ENCODE measurements around the gene SUPT3H. TPM values are rescaled to one million over a fixed set of nuclear protein-coding genes. Genes with fewer than 3 reads are reported as not detected.

The SUPT3H gene
- total RNA-seq, 1 experiment from 2014 or later: 12.7 TPM

GRCh38 chr6:44820759-44821158 lies 557.0 kb downstream of the SUPT3H start:
- intact Hi-C loops (cut with micrococcal nuclease): no loop called here
- H3K27me3 Mint-ChIP-seq (ENCODE audit: insufficient read depth, unreplicated experiment): no peaks in the 10 kb centered on the region
- no peaks in the 10 kb centered on the region for H3K9me3 Mint-ChIP-seq (ENCODE audit: unreplicated experiment)
- BruUV-seq (replicated peaks): no TSS peak
- no peaks in the 10 kb centered on the region for H3K36me3 Mint-ChIP-seq (ENCODE audit: insufficient read depth, unreplicated experiment)
- H3K4me1 Mint-ChIP-seq (ENCODE audit: insufficient read depth, unreplicated experiment): peaks cover 8% of the 10 kb centered on the region
- POLR2A ChIA-PET: no interaction called here
- DNase-seq (ENCODE audit: unreplicated experiment): no peak
- CTCF ChIA-PET: no interaction called here
- no peak overlapping the region for H3K4me3 Mint-ChIP-seq (ENCODE audit: unreplicated experiment)
- no peak for TF ChIP-seq CTCF (IDR thresholded peaks at IDR 0.05; ENCODE audit: unreplicated experiment)
- no peak overlapping the region for H3K27ac Mint-ChIP-seq (ENCODE audit: low read depth, unreplicated experiment)

GRCh38 chr6:44820321-44820720 lies 557.4 kb downstream of the SUPT3H start:
- no peaks in the 10 kb centered on the region for H3K36me3 Mint-ChIP-seq (ENCODE audit: insufficient read depth, unreplicated experiment)

DNA sequence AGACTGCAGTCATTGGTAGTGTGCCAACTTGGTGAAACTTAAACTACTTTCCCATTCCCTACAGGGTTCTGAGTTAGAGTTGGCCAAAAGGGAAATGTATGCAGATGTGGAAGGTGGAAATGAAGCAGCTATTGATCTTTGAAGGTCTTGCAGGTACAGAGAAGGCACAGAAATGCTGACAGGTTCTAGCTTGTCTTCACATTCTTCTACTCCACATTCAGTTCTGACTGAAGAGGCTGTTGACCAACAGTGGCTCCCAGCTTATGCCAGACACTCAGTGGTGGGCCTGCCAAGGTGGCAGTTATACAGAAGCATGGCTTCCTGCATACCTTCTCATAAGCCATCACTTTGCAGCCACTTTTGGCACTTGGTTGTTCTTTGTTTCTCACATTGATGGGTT lies 566.3 kb downstream of the SUPT3H start:
- no TSS peak for BruUV-seq (replicated peaks)
- intact Hi-C loops (cut with micrococcal nuclease): no loop called here
- Mint-ChIP-seq H3K4me3 (ENCODE audit: unreplicated experiment) (no peak overlapping the region), H3K27me3 (ENCODE audit: insufficient read depth, unreplicated experiment) (no peaks in the 10 kb centered on the region), H3K36me3 (ENCODE audit: insufficient read depth, unreplicated experiment) (no peaks in the 10 kb centered on the region), H3K9me3 (ENCODE audit: unreplicated experiment) (no peaks in the 10 kb centered on the region), H3K27ac (ENCODE audit: low read depth, unreplicated experiment) (no peak overlapping the region), H3K4me1 (ENCODE audit: insufficient read depth, unreplicated experiment) (no peaks in the 10 kb centered on the region)
- ChIA-PET POLR2A (interaction anchor here (0.7 kb wide), 1 partner anchor 41 kb away, joined by 3 read pairs; no protein-coding TSS in a partner anchor), CTCF (no interaction called here)
- no peak for DNase-seq (ENCODE audit: unreplicated experiment)
- no peak for TF ChIP-seq CTCF (IDR thresholded peaks at IDR 0.05; ENCODE audit: unreplicated experiment)

More at GRCh38 chr6:44820321-44820720, 557.4 kb downstream of the SUPT3H start:
- TF ChIP-seq CTCF (IDR thresholded peaks at IDR 0.05; ENCODE audit: unreplicated experiment): no peak
- Mint-ChIP-seq H3K27ac (ENCODE audit: low read depth, unreplicated experiment) (no peak overlapping the region), H3K9me3 (ENCODE audit: unreplicated experiment) (no peaks in the 10 kb centered on the region), H3K27me3 (ENCODE audit: insufficient read depth, unreplicated experiment) (no peaks in the 10 kb centered on the region), H3K4me3 (ENCODE audit: unreplicated experiment) (no peak overlapping the region), H3K4me1 (ENCODE audit: insufficient read depth, unreplicated experiment) (peaks cover 8% of the 10 kb centered on the region)
- DNase-seq (ENCODE audit: unreplicated experiment): peak; percentile 5
- ChIA-PET CTCF (no interaction called here), POLR2A (no interaction called here)
- no TSS peak for BruUV-seq (replicated peaks)
- intact Hi-C loops (cut with micrococcal nuclease): no loop called here

- CTCF ChIA-PET: interaction anchor here (0.6 kb wide), 1 partner anchor 9 kb away, joined by 3 read pairs; no protein-coding TSS in a partner anchor
- TF ChIP-seq CTCF (IDR thresholded peaks at IDR 0.05; ENCODE audit: unreplicated experiment): no peak
- no peak for DNase-seq (ENCODE audit: unreplicated experiment)
- Mint-ChIP-seq H3K27ac (ENCODE audit: low read depth, unreplicated experiment) (no peak overlapping the region), H3K4me1 (ENCODE audit: insufficient read depth, unreplicated experiment) (no peaks in the 10 kb centered on the region), H3K36me3 (ENCODE audit: insufficient read depth, unreplicated experiment) (no peaks in the 10 kb centered on the region), H3K4me3 (ENCODE audit: unreplicated experiment) (no peak overlapping the region), H3K27me3 (ENCODE audit: insufficient read depth, unreplicated experiment) (no peaks in the 10 kb centered on the region), H3K9me3 (ENCODE audit: unreplicated experiment) (no peaks in the 10 kb centered on the region)
- intact Hi-C loops (cut with micrococcal nuclease): no loop called here
- POLR2A ChIA-PET: no interaction called here
- BruUV-seq (replicated peaks): no TSS peak
These were observed 568.5 kb downstream of the SUPT3H start for GRCh38 chr6:44809258-44809657.

Data from MCF 10A (cell line).